Activated CD4-positive, alpha-beta T cell treated with anti-CD3 and anti-CD28 coated beads, Interleukin-2, Interleukin-6, amounts not matched to agents 100 ng/mL and 50 ng/mL, durations not matched to agents 16 hours and 8 hours (primary cell): ENCODE measurements around the gene MICAL2.

Experiments used
- DNase-seq: peaks from one replicate; pipeline ENCODE4 v3.0.0-alpha.2; 2020

Gene MICAL2

GRCh38 chr11:12100841-12101242 is 9.5 kb upstream of the MICAL2 start:
- DNase-seq: no peak

- no peak for DNase-seq
Observed at GRCh38 chr11:12101318-12101717, 9.1 kb upstream of the MICAL2 start.

- DNase-seq: no peak
Observed at GRCh38 chr11:12102588-12103410, 7.6 kb upstream of the MICAL2 start.

- DNase-seq: no peak
Observed at GRCh38 chr11:12103411-12104225, 6.8 kb upstream of the MICAL2 start.

GRCh38 chr11:12105471-12105870 is 4.9 kb upstream of the MICAL2 start:
- DNase-seq: no peak

- DNase-seq: no peak
Observed at GRCh38 chr11:12106101-12106500, 4.3 kb upstream of the MICAL2 start.

GRCh38 chr11:12106501-12106900 is 3.9 kb upstream of the MICAL2 start:
- no peak for DNase-seq

GRCh38 chr11:12108875-12109453 is 1.4 kb upstream of the MICAL2 start:
- peak; percentile 14 for DNase-seq

GRCh38 chr11:12109591-12110196 is 696 bp upstream of the MICAL2 start:
- DNase-seq: peak; percentile 71

GRCh38 chr11:12110714-12111548 is 541 bp downstream of the MICAL2 start:
- DNase-seq: peak; percentile 40

GRCh38 chr11:12111549-12112520 is 1.4 kb downstream of the MICAL2 start:
- no peak for DNase-seq

- DNase-seq: no peak
Observed at GRCh38 chr11:12112750-12113149, 2.4 kb downstream of the MICAL2 start.

GRCh38 chr11:12113294-12113693 is 2.9 kb downstream of the MICAL2 start:
- DNase-seq: peak; percentile 70

- no peak for DNase-seq
Observed at GRCh38 chr11:12114193-12115033, 4.0 kb downstream of the MICAL2 start.

GRCh38 chr11:12116425-12117032 is 6.1 kb downstream of the MICAL2 start:
- no peak for DNase-seq

GRCh38 chr11:12117200-12117599 is 6.8 kb downstream of the MICAL2 start:
- no peak for DNase-seq

GRCh38 chr11:12117611-12118010 is 7.2 kb downstream of the MICAL2 start:
- DNase-seq: peak; percentile 24

- DNase-seq: no peak
Observed at GRCh38 chr11:12118949-12119348, 8.6 kb downstream of the MICAL2 start.

GRCh38 chr11:12119502-12119901 is 9.1 kb downstream of the MICAL2 start:
- no peak for DNase-seq
